ENCODE results near the gene ADAMTS20. TPM values are rescaled to one million over a fixed set of nuclear protein-coding genes. Genes with fewer than 3 reads are reported as not detected.

The ADAMTS20 gene
- total RNA-seq, 1 donor, result under 0.01 TPM

DNA sequence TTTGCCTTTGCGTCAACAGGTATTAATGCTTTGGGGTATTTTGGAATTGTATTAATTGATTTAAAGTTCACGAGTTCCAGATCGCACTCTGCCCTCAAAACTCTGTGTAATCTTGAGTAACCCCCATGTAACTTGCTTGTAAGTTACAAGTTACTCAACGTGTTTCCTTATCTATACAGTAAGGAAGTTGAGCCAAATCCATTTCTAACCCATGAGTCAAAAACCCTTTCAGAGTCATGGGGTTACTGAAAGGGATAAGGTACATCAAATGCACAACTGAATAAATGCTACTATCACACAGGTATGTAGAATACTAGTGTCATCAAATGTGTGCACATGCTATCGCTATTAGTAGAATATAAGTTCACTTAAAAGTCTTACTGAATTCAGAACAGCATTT, 28.6 kb upstream of the ADAMTS20 start:
- no peak for DNase-seq (ENCODE audit: low read depth)
- TF ChIP-seq, protein P1, sequence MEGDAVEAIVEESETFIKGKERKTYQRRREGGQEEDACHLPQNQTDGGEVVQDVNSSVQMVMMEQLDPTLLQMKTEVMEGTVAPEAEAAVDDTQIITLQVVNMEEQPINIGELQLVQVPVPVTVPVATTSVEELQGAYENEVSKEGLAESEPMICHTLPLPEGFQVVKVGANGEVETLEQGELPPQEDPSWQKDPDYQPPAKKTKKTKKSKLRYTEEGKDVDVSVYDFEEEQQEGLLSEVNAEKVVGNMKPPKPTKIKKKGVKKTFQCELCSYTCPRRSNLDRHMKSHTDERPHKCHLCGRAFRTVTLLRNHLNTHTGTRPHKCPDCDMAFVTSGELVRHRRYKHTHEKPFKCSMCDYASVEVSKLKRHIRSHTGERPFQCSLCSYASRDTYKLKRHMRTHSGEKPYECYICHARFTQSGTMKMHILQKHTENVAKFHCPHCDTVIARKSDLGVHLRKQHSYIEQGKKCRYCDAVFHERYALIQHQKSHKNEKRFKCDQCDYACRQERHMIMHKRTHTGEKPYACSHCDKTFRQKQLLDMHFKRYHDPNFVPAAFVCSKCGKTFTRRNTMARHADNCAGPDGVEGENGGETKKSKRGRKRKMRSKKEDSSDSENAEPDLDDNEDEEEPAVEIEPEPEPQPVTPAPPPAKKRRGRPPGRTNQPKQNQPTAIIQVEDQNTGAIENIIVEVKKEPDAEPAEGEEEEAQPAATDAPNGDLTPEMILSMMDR (IDR thresholded peaks at IDR 0.05; ENCODE audit: insufficient read depth, low read depth, low read length), result no peak
- no peak overlapping the region for H3K4me3 ChIP-seq (ENCODE audit: low read depth, low read length)

DNA sequence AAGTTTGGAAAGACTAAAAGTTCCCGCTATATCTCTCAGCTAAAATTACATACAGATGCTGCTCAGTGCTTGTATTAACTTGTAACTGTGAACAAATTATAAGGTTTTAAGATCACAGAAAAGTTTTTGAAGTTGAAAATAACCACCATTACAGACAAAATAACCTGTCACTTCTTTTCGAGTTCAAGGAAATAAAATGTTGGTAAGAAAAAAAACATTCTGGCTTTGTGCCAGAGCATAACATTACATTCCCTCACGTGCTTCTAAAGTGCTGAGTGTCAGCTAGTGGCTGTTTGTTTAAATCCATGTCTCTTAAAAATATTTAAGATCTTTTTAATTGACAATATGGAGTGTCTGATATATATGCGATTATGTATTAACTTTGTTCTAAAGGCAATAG, 27.2 kb upstream of the ADAMTS20 start:
- no peak overlapping the region for H3K4me3 ChIP-seq (ENCODE audit: low read depth, low read length)
- no peak for DNase-seq (ENCODE audit: low read depth)
- TF ChIP-seq, protein P1 (IDR thresholded peaks at IDR 0.05; ENCODE audit: insufficient read depth, low read depth, low read length), result no peak

DNA sequence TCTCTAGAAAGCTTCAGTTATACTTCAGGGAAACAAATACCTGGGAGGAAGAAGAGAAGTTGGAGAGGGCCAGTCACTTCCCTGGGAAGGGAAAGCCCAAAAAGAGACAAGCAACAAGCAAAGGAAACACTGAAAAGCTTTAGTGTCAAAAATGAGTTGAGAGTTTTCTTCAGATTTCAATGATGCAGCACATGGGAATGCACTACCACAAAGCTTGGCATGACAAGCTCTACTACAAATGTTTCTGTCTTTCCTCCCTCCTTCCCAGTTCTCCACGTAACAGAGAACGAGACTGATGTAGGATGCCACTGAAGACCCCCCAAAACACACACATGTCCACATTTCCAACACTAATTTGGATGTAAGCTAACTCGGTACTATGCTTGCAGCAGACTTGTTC, 26.8 kb upstream of the ADAMTS20 start:
- TF ChIP-seq, protein P1 (IDR thresholded peaks at IDR 0.05; ENCODE audit: insufficient read depth, low read depth, low read length), result no peak
- no peak for DNase-seq (ENCODE audit: low read depth)
- H3K4me3 ChIP-seq (ENCODE audit: low read depth, low read length), result no peak overlapping the region

DNA sequence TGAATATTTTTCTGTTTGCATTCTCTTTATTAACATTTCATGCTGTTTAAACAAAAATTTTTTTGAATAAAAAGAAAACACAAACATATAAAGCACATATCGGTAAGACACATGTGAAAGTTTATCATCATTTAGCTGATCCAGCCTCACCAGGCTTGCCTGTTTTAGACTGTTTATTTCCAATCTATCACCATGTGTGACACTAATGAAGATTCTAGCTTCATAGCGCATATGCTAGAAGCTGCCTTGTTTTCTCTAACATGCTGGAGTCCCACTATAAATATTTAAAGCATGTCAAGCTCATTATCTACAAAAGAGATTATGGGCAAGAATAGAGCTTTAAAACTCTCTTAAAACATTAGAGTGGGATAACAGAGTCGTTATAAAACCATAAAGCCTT, 25.4 kb upstream of the ADAMTS20 start:
- TF ChIP-seq, protein P1 (IDR thresholded peaks at IDR 0.05; ENCODE audit: insufficient read depth, low read depth, low read length), result no peak
- H3K4me3 ChIP-seq (ENCODE audit: low read depth, low read length), result no peak overlapping the region
- no peak for DNase-seq (ENCODE audit: low read depth)

DNA sequence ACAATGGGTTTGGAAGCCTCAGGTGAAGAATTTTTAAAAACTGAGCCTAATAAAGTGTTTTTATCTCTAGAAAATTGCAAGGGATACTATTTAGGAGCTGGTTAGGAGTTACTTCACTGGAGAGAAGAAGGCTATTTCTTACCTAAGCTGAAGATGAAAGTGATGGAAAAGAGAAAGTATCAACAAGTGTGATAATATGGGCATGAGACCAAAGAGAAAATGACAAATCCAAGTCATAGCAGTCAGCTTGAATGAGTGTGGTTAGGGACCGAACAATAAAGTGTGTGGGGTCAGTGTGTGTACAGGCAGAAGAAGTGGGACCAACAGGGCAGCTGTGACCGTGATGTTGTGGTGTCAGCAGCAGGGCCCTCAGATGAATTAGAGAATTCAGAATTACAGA, 24.2 kb upstream of the ADAMTS20 start:
- DNase-seq (ENCODE audit: low read depth), result no peak
- no peak overlapping the region for H3K4me3 ChIP-seq (ENCODE audit: low read depth, low read length)
- TF ChIP-seq, protein P1 (IDR thresholded peaks at IDR 0.05; ENCODE audit: insufficient read depth, low read depth, low read length), result no peak

DNA sequence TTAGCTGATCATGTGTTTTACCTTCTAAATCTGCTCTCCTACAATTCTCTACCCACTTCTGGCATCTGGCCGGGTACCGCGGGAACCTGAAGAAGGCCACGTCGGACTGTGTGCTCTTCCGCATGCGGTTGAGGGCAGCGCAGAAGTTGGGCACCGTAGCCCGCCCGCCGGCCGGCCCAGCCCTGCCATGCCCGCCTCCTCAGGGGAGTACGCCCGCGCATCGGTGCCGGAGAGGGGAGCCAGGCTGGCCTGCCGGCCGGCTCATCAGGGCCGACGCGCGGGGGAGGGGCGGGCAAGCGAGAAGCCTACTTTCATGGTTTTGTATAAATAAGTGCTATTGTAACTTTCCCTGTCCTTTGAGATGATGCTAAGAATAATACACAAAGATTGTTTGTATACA, 19.9 kb upstream of the ADAMTS20 start:
- TF ChIP-seq, protein P1 (IDR thresholded peaks at IDR 0.05; ENCODE audit: insufficient read depth, low read depth, low read length), result no peak
- no peak for DNase-seq (ENCODE audit: low read depth)
- H3K4me3 ChIP-seq (ENCODE audit: low read depth, low read length), result no peak overlapping the region

DNA sequence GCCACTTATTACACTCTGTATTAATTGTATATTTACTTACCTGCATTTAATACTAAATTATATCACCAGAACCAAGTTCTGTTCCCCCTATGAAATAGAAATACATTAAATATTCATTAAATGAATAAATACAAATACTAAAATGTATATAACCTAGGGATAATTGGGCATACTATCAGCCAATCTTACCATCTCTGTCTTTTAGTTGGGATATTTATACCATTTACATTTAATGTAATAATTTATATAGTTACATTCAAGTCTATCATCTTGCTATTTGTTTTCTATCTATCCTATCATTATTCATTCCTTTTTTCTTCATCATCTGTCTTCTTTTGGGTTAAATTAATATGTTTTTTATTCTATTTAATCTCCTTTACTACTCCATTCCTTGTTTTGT, 4.1 kb upstream of the ADAMTS20 start:
- no peak overlapping the region for H3K4me3 ChIP-seq (ENCODE audit: low read depth, low read length)
- TF ChIP-seq, protein P1 (IDR thresholded peaks at IDR 0.05; ENCODE audit: insufficient read depth, low read depth, low read length), result no peak
- DNase-seq (ENCODE audit: low read depth), result no peak
